Suppressor macrophage treated with lipopolysaccharide for 1 hour (primary cell): ENCODE measurements around the gene MTA1.

ENCODE experiments used
- DNase-seq, 3 donors: peaks; one replicate each; pipeline ENCODE4 v3.0.0-alpha.2; 2020 to 2022

MTA1 gene

DNA sequence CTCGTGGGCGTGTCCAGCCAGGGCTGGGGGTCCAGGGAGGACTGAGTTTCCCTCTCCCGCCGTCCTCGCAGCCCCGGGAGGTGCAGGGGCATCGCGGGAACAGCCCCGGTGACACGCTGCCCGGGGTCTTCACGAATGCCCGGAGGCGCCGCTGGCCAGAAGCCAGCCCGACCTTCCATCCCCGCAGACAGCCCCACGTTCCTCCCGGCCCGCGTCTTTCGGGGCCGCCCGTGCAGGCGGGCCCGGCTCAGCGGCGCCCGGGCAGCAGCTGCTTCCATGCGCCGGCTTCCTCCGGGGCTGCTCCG, 70.6 kb downstream of the MTA1 start:
- no peak for DNase-seq

DNA sequence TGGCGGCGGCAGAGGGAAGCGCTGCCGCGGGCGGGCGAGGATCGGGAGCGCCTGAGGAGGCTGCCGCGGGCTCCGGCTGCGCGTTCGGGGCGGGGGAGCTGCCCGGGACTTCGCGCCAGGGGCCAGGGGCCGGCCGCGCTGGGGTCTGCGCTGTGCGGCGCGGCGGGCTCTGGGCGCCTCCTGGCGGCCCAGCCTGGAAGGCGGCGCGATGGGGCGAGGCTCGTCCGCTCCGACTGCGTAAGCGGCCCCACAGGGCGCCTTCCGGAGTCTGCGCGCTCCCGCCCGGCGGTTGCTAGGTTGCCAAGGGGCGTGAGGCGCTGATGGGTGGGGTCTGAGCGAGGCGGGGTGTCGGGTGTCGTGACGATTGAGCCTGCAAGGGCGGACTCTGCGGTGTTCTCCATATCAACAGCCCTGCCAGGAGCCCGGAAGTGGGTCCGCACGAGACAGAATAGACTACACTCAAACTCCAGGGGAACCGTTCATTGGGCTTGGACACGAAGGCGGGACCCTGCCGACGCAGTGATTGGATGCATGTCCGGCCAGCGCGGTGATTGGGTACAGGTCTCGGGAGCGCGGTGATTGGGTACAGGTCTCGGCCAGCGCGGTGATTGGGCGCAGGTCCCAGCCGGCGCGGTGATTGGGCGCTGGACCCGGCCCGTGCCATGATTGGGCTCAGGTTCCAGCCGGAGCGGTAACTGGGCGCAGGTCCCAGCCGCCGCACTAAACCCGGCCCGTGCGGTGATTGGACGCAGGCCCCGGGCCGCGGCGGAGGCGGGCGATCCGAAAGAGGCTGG, 71.1 kb downstream of the MTA1 start, which contains the start of gene TEDC1:
TSS of gene TEDC1 (plus strand) at position 675 of the 794 bp plus-strand sequence. CDS start 130 bp downstream, outside the sequence.
- peak; percentile 99 to 100 (median 100) for DNase-seq

DNA sequence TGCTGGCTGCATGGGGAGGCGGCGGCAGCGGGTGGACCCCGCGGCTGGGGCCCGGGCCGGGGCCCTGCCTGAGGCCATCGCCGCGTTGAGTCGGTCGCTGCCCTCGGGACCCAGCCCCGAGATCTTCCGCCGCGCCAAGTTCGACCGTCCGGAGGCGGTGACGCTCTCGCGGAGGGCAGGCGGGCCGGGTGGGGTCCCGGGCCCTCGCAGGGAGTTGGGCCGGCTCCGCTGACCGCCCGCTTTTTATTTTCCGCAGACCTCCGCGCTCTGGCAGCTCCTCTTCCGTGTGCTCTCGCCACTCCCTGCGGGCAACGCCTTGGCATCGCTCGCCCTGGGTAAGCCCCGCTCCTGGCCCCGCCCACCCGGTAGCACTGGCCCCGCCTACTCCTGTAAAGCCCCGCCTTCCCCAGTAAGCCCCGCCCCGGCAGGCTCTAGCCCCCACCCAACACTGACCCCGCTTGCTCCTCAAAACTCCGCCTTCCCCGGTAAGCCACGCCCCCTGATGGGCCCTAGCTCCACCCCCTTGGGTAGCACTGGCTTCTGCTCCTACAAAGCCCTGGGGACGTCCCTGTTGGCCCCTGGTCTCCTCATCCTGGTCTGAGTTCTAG, 71.8 kb downstream of the MTA1 start:
- DNase-seq = peak; percentile 88 to 94 (median 89)

- no peak for DNase-seq
Measured at GRCh38 chr14:105492031-105492970, 72.7 kb downstream of the MTA1 start.

DNA sequence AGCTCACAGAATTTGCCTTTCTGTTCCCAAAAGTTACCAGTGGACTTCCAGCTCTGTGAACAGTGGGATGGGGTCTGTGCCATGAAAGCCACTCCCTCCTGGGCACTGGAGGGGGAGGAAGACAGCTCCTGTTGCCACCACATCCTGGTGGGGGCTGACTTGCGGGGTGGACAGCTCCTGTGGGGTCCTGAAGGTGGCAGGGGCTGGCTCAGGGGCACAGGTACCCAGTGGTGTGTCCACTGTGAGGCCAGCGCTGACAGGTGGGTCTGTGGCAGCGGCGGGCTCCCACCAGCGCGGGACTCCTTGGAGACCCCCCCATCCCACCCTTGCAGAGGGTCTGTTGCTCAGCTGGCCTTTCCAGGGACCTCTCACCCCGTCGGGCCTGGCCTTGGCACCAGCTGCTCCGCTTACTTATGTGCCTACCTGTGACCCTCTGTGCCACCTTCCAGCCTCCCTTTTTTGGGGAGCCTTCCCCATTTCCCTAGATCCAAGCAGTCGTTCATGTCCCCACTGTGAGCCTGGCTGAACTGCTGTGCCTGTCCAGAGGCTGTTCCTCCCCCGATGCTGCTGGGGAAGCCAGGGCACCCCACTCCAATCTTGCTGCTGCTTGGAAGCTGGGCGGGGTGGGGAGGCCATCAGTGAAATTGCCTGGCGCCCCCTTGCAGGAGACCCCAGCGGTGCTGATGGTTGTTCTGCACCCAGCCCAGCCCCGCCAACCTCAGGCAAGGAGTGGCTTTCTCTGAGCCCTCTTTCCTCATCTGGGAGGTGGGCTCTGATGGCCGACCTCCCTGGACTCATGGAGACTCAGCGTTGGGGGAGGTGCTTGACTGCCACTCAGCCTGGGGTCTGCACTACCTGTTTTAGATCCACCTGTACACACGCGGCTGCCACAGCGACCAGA, 73.6 kb downstream of the MTA1 start:
- DNase-seq = no peak

- DNase-seq = no peak
Measured at GRCh38 chr14:105493921-105494605, 74.4 kb downstream of the MTA1 start.

- no peak for DNase-seq
Measured at GRCh38 chr14:105494606-105494929, 74.9 kb downstream of the MTA1 start.

DNA sequence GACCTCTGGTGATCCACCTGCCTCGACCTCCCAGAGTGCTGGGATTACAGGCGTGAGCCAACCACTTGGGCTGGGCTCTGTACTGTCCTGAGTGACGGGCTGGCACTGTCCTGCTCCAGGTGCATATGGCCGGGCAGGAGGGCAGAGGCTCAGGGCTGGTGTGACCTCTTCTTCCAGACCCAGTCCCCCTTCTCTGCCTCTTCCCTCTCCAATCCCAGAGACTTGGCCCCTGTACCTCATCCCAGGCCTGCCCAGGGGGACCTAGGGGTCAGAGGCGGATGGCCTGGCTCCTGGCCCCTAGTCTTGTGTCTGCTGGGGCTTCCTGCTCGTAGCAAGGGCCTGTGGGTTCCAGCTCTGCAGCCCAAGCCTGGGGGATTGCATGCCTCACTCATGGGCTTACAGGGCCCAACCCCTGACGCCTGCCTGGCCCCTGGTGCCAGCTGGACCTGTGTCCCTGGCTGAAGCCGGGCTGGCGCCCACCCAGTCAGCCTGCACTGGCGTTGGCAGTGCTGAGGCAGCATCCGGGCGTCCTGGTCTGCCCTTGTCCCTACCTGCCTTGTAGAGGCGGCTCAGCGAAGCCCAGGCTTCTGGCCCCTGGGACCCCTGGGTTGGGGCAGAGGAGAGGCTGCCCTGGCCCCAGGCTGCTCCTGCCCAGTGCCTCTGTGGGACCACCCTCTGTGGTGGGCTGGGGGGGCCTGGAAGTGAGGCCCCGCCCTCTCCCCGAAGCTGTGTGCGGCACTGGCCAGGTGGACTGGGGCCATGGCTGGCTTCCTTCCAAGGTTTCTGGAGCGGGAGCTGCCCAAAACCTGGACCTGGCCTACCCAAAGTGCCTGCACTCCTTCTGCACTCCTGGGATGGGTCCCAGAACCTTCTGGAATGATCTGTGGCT, 75.7 kb downstream of the MTA1 start:
- DNase-seq = no peak

DNA sequence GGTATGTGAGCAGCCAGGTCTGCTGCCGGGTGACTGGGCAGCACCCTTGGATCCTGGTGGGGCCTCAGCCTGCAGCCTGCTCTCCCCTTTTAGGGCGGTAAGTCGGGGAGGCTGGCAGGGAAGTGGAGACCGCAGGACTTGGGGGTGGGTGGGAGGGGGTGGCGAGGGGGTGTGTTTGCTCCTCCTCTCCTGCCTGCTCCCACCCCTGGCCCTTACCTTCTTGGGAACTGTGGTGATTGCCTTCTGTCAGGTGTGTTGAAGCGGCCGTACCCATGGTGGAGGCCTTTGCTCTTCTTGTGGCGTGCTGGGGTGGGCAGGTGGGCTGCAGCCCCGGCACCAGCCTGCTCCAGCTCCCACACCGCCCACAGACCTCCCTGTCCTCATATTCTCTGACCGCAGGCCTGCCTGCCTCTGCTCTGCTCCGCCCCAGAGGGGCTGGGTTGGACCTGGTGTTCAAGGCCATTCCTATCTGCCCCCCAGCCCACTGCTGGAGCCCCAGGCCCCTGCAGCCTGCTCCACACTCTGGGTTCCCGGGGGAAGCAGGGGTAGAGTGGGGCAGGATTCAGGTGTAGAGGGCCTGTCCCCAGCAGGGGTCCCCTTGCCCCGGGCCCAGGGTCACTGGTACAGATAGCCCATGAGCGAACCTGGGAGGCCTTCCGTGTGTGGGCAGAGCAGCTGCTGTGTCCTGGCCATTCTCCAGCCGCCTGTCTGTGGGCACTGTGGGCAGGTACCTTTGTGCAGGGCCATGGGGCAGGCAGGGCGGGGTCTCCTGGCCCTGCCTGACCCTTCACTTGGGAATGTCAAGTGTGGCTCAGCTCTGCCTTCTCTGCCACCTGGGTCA, 76.6 kb downstream of the MTA1 start:
- no peak for DNase-seq

DNA sequence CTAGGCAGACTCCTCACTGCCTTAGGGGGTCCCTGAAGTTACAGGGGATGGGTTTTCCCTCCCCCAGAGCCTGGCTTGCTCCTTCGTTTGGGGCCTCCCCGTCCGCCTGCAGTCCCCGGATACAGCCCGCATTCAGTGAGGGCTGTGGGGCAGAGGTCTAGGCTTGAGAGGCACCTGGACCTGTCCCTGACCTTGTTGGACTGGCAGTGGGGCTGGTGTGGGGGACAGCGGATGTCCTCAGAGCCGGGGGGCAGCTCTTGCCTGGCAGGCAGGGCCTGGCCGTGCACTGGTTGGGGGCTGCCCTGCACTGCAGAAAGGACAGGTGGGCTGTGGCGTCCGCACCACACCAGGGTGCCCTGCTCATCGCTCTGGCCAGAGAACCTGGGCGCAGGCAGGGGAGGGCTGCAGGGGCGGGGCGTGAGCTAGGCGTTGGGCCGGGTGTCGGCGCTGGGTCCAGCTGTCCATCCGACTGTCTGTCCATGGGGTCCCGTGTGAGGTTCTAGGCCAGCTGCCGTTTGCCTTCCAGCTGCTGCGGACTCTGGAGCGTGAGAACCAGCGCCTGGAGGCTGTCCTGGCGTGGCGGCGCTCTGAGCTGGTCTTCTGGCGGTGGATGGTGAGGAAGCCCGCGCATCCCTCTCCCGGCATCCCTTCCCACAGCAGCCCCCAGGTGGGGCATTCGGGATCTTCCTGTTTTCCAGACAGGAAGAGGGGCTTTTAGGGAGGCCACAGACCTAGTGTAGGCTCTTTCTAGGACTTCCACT, 77.4 kb downstream of the MTA1 start:
- no peak for DNase-seq

DNA sequence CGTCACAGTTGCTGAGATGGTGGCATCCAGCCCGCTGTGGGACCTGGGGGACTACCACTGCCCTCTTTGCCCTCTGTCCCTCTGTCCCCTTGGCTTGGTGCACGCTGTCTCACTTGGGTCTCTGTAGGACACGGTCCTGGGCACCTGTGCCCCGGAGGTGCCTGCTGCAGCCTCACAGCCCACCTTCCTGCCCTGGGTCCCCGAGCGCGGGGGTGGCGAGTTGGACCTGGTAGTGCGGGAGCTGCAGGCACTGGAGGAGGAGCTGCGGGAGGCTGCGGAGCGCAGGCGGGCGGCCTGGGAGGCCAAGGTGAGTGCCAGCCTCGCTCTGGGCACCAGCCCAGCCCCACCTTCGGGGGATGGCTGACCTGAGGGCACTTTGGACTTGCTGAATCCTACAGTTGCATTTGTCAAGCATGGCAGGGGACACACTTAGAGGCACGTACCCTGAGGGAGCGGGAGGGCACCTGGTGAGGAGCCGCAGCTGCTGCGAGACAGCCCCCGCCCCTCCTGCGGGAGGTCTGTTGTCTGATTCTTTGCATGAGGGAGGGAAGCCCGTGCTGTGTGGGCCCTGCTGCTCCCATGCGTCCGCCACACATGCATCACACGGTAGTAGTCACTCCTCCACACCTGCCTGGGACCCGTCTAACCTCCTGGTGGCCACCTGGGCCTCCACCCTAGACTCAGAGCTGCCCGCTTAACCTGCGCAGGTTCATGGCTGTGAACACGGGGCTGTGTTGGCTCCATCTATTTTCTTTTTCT, 78.2 kb downstream of the MTA1 start:
- no peak for DNase-seq

DNA sequence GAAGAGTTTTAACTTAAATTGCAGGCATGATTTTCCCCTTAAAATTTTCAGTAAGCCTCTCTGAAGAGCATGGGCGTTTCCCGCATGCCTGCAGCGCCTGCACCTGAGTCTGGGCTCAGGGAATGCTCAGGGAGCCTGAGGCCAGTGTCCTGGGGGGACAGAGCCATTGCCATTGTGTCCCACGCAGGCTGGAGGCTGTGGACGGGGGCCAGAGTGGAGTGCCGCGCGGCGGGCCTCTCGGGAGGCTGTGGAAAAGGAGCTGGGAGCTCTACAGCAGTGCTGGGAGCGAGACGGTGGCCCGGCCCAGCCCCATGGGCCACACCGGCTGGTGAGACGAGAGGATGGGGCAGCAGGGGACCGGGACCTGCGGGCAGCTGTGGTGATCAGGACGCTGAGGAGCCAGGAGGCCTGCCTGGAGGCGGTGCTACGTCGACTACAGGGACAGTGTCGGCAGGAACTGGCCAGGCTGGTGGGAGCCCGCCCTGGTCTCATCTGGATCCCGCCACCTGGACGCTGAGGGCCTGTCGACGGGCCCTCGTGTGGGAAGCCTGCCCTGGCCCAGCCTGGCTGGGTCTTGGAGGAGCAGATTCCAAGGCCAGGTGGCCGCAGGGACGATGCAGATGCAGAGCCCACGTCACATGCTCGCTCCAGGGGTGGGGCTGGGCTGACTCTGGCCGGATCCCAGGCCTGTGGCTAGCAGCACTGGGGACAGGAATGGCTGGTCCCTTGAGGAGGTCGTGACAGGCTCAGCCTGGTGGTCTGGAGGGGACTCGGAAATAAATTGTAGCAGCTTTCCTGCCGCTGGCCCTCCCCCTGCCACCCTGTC, 79.0 kb downstream of the MTA1 start:
- DNase-seq = no peak

DNA sequence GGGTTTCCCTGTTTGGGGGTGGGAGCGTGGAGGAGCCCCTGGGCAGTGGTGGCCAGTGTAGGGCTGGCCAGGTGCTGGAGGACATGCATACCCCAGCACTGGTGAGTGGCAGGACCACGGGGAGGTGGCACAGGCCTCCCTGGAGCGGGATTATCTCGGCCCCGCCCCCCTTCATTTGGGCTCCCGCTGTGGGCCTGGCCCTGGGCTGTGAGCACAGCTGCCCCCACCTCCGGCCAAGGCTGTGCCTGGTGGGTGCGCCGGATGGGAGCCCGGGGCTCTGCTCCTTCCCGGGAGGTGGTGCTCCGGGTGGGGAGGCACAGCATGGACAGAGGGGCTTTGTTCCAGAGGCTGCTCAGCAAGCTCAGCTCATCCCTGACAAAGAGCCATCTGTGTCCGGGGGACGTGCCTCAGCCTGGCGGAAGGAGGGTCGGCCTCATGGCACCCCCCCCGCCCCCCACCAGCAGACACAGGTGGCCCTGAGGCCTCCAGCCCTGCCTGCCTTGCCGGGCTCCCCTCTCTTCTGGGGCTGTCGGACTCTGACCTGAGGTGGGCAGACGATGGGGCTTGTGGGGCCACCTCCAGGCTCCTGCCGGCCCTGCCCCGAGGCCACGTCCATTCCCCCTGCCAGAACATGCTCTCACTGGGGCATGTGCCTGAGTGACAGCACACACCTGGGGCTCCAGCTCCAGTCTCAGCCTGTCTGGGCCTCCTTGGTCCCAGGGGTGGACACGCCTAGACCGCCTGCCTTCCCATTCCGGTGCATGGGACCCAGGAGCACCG, 79.8 kb downstream of the MTA1 start:
- DNase-seq = no peak

GRCh38 chr14:105500036-105500725, 80.6 kb downstream of the MTA1 start:
- no peak for DNase-seq

- DNase-seq = no peak
Measured at GRCh38 chr14:105500726-105501101, 81.1 kb downstream of the MTA1 start.
